PC-3 (cell line): Measurements from ENCODE around the gene KCNC1.

Source experiments
- CTCF ChIP-seq: fragments of 300-600 bp; sonication (generic); conservative IDR thresholded peaks from 2 replicates; pipeline ENCODE4 v1.5.1; 2017; ENCODE audit warnings: antibody characterized with exemption, low read depth, mild to moderate bottlenecking, low read length
- EZH2 ChIP-seq: fragments of 300-600 bp; sonication (generic); IDR thresholded peaks from one replicate; pipeline ENCODE4 v1.6.1; 2017; ENCODE audit warnings: antibody characterized with exemption, mild to moderate bottlenecking, low read length; ENCODE audit not compliant: unreplicated experiment
- EZH2phosphoT487 ChIP-seq: fragments of 300-600 bp; sonication (generic); IDR thresholded peaks from 2 replicates; pipeline ENCODE4 v1.6.1; 2018; ENCODE audit warnings: mild to moderate bottlenecking, antibody characterized with exemption, low read length, borderline replicate concordance

- TF ChIP-seq CTCF = no peak
- no peak for TF ChIP-seq EZH2
- TF ChIP-seq EZH2phosphoT487 = no peak
These were observed 77.7 kb downstream of the KCNC1 start for GRCh38 chr11:17812091-17812864.
